SK-N-SH (cell line): Measurements from ENCODE around the gene TMEM129.

Experiments
- NFIC ChIP-seq: IDR thresholded peaks from 2 replicates; pipeline ENCODE4 v1.4.0; 2012; ENCODE audit warnings: borderline replicate concordance
- PBX3 ChIP-seq: IDR thresholded peaks from 2 replicates; pipeline ENCODE4; 2012

GRCh38 chr4:1743551-1743950, 22.4 kb upstream of the TMEM129 start:
- no peak for TF ChIP-seq PBX3
- TF ChIP-seq NFIC = no peak
